Measurements from ENCODE around the gene ACIN1. TPM values are rescaled to one million over a fixed set of nuclear protein-coding genes. Genes with fewer than 3 reads are reported as not detected.

Gene ACIN1
- total and polyA plus RNA-seq, 12 donors, result 35.7 to 119 (median 68.0) TPM

GRCh38 chr14:23033801-23034497 lies 61.0 kb downstream of the ACIN1 start:
- peak overlapping the region; percentile 63 to 97 (median 82) for H3K4me3 ChIP-seq
- H3K9me3 ChIP-seq, result no peaks in the 10 kb centered on the region
- no peaks in the 10 kb centered on the region for H3K27me3 ChIP-seq
- peak overlapping the region; percentile 87 to 98 (median 94) for H3K27ac ChIP-seq
- peaks cover 0 to 26% (median 16%) of the 10 kb centered on the region in 9 donors for H3K4me1 ChIP-seq
- 39 to 43% methylated on average over 17 of the region's 17 CpGs for WGBS, 2 donors
- TF ChIP-seq CTCF (IDR thresholded peaks at IDR 0.05), result no peak
- peaks cover 0 to 46% (median 22%) of the 10 kb centered on the region in 9 donors for H3K36me3 ChIP-seq
- intact Hi-C loops (cut with DNase I), result loop anchor here in 4 of 10 donors (2.0 kb wide), 1 partner anchor 27 kb away; no protein-coding TSS in a partner anchor
- DNase-seq, result no peak
- ATAC-seq, result no peak

GRCh38 chr14:23033251-23033727 lies 61.6 kb downstream of the ACIN1 start:
- peaks cover 0 to 33% (median 19%) of the 10 kb centered on the region in 9 donors for H3K4me1 ChIP-seq
- ATAC-seq (no peak), DNase-seq (no peak)
- WGBS, 2 donors, result 92 to 96% methylated on average over 10 of the region's 10 CpGs
- H3K27me3 ChIP-seq, result no peaks in the 10 kb centered on the region
- intact Hi-C loops (cut with DNase I), result no loop called here
- H3K4me3 ChIP-seq, result peak overlapping the region in 8 of 10 donors; percentile 72 to 97 (median 83)
- H3K36me3 ChIP-seq, result peaks cover 0 to 52% (median 22%) of the 10 kb centered on the region in 9 donors
- no peaks in the 10 kb centered on the region for H3K9me3 ChIP-seq
- no peak for TF ChIP-seq CTCF (IDR thresholded peaks at IDR 0.05)
- H3K27ac ChIP-seq, result no peak overlapping the region

- WGBS, 2 donors, result 96 to 98% methylated on average over 4 of the region's 4 CpGs
- ATAC-seq, result no peak
- H3K9me3 ChIP-seq, result no peaks in the 10 kb centered on the region
- TF ChIP-seq CTCF (IDR thresholded peaks at IDR 0.05), result no peak
- H3K36me3 ChIP-seq, result peaks cover 0 to 76% (median 27%) of the 10 kb centered on the region in 9 donors
- no peak for DNase-seq
- no peak overlapping the region for H3K4me3 ChIP-seq
- H3K4me1 ChIP-seq, result peaks cover 0 to 40% (median 19%) of the 10 kb centered on the region in 9 donors
- intact Hi-C loops (cut with DNase I), result no loop called here
- H3K27me3 ChIP-seq, result no peaks in the 10 kb centered on the region
- no peak overlapping the region for H3K27ac ChIP-seq
Observed at GRCh38 chr14:23030936-23031335, 64.0 kb downstream of the ACIN1 start.

- Histone ChIP-seq H3K9me3 (no peaks in the 10 kb centered on the region), H3K27ac (no peak overlapping the region), H3K27me3 (no peaks in the 10 kb centered on the region), H3K4me3 (no peak overlapping the region), H3K4me1 (peaks cover 0 to 37% (median 16%) of the 10 kb centered on the region in 9 donors), H3K36me3 (peaks cover 0 to 94% (median 27%) of the 10 kb centered on the region in 9 donors)
- ATAC-seq, result no peak
- WGBS, 2 donors, result 67 to 87% methylated on average over 2 of the region's 2 CpGs
- no peak for TF ChIP-seq CTCF (IDR thresholded peaks at IDR 0.05)
- intact Hi-C loops (cut with DNase I), result no loop called here
- DNase-seq, result no peak
Observed at GRCh38 chr14:23028799-23029198, 66.1 kb downstream of the ACIN1 start.

Data from heart right ventricle (tissue), 16 donors.